Dedifferentiated amniotic fluid mesenchymal stem cell (primary cell): ENCODE data around the gene HHIPL1.

Experiments
- DNase-seq: peaks from one replicate; pipeline ENCODE4 v3.0.0-alpha.2; 2016; ENCODE audit errors: extremely low spot score

HHIPL1 gene

GRCh38 chr14:99675382-99675835 is 30.5 kb downstream of the HHIPL1 start:
- no peak for DNase-seq

GRCh38 chr14:99675951-99676350 is 31.0 kb downstream of the HHIPL1 start:
- DNase-seq = no peak

GRCh38 chr14:99676657-99677056 is 31.7 kb downstream of the HHIPL1 start:
- DNase-seq = no peak

GRCh38 chr14:99677231-99678140 is 32.6 kb downstream of the HHIPL1 start:
- DNase-seq = no peak

- no peak for DNase-seq
These were observed 33.3 kb downstream of the HHIPL1 start for GRCh38 chr14:99678198-99678597.

GRCh38 chr14:99679111-99679510 is 34.2 kb downstream of the HHIPL1 start:
- DNase-seq = no peak

GRCh38 chr14:99679543-99679942 is 34.6 kb downstream of the HHIPL1 start:
- no peak for DNase-seq

GRCh38 chr14:99679996-99680395 is 35.1 kb downstream of the HHIPL1 start:
- no peak for DNase-seq

- DNase-seq = no peak
These were observed 36.3 kb downstream of the HHIPL1 start for GRCh38 chr14:99681101-99681831.

GRCh38 chr14:99681832-99682148 is 36.9 kb downstream of the HHIPL1 start:
- DNase-seq = no peak

- peak; percentile 57 for DNase-seq
These were observed 38.1 kb downstream of the HHIPL1 start for GRCh38 chr14:99682809-99683618.

GRCh38 chr14:99683619-99684409 is 38.9 kb downstream of the HHIPL1 start, which contains the start of gene CYP46A1:
TSS of gene CYP46A1 (plus strand) at chr14:99684298. CDS start at chr14:99684418, 120 bp downstream.
- DNase-seq = peak; percentile 99

GRCh38 chr14:99684410-99684934 is 39.5 kb downstream of the HHIPL1 start:
- DNase-seq = no peak

GRCh38 chr14:99685151-99685591 is 40.2 kb downstream of the HHIPL1 start:
- DNase-seq = no peak

GRCh38 chr14:99685596-99685995 is 40.7 kb downstream of the HHIPL1 start:
- DNase-seq = no peak

GRCh38 chr14:99686557-99687283 is 41.8 kb downstream of the HHIPL1 start:
- DNase-seq = no peak

GRCh38 chr14:99687284-99688209 is 42.6 kb downstream of the HHIPL1 start:
- DNase-seq = no peak

- DNase-seq = no peak
These were observed 43.3 kb downstream of the HHIPL1 start for GRCh38 chr14:99688210-99688581.

GRCh38 chr14:99688629-99689028 is 43.7 kb downstream of the HHIPL1 start:
- DNase-seq = no peak
